Loucy (cell line): ENCODE measurements around the gene GDI2.

Source experiments
- EZH2phosphoT487 ChIP-seq: fragments of 200-600 bp; IDR thresholded peaks from 2 replicates; pipeline ENCODE4 v1.6.1; 2018; ENCODE audit warnings: antibody characterized with exemption, mild to moderate bottlenecking, moderate library complexity, borderline replicate concordance
- TF ChIP-seq, protein P1 (sequence below): fragments of 200-600 bp; sonication (generic); conservative IDR thresholded peaks from 2 replicates; pipeline ENCODE4 v1.5.1; 2014; ENCODE audit warnings: mild to moderate bottlenecking, antibody characterized with exemption, low read length

DNA sequence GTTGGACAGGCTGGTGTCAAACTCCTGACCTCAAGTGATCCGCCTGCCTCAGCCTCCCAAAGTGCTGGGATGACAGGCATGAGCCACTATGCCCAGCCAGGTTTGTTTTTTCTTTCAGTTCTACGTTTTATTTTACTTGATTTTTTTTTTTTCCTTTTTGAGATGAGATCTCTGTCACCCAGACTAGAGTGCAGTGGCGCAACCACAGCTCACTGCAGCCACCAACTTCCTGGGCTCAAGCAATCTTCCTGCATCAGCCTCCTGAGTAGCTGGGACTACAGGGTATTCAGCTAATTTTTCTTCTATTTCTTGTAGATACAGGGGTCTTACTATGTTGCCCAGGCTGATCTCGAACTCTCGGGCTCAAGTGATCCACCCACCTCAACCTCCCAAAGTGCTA lies 24.3 kb downstream of the GDI2 start:
- TF ChIP-seq, protein P1, sequence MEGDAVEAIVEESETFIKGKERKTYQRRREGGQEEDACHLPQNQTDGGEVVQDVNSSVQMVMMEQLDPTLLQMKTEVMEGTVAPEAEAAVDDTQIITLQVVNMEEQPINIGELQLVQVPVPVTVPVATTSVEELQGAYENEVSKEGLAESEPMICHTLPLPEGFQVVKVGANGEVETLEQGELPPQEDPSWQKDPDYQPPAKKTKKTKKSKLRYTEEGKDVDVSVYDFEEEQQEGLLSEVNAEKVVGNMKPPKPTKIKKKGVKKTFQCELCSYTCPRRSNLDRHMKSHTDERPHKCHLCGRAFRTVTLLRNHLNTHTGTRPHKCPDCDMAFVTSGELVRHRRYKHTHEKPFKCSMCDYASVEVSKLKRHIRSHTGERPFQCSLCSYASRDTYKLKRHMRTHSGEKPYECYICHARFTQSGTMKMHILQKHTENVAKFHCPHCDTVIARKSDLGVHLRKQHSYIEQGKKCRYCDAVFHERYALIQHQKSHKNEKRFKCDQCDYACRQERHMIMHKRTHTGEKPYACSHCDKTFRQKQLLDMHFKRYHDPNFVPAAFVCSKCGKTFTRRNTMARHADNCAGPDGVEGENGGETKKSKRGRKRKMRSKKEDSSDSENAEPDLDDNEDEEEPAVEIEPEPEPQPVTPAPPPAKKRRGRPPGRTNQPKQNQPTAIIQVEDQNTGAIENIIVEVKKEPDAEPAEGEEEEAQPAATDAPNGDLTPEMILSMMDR = no peak
- no peak for TF ChIP-seq EZH2phosphoT487
